ENCODE measurements around the gene RSRP1.

RSRP1 gene

DNA sequence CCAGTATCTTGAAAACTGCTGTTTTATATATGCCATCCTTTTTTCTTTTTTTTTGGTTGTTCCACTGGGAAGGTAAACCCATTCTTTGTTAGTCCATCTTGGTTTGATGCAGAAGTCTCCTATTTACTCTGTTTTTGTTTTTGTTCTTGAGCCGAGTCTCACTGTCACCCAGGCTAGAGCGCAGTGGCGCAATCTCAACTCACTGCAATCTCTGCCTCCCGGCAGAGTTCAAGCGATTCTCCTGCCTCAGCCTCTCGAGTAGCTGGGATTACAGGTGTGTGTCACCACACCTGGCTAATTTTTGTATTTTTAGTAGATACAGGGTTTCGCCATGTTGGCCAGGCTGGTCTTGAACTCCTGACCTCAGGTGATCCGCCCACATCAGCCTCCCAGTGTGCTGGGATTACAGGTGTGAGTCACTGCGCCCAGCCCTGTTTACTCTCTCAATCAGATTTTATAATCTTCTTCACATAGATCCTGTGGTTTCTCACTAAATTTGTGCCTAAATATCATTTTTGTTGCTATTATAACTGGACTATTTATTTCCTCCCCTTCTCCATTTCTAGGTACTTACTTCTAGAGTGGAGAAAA, 27.5 kb downstream of the RSRP1 start:
- no peak for DNase-seq

DNA sequence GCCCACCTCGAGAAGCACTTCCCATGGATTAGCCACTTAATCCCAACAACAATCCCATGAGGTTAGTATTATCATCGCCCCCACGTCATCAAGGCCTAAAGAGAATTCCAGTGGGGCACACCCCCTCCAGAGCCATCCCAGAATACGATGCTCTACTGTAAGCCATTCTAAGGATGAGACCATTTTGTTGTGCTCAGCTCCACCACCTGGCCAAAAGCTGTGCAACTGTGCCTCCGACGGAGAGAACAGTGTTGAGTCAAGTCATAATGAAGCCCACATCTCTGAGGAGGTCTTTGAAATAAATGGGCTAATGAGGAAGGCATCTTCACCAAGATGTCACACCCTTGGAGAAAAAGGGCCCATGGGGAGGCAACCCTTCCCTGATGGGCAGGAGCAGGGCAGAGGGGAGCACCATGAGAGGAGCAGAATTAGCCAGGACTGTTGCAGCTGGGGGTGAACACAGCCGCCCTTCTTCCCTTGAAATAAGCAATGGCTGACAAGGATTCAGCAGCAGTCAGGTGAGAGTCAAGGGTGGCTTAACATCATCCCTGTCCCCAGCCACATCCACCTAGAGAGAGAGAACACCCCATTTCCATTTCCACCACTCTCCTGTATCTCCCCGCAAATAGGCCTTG, 29.5 kb downstream of the RSRP1 start:
- DNase-seq, result no peak

- no peak for DNase-seq
These were observed 30.2 kb downstream of the RSRP1 start for GRCh38 chr1:25217015-25217414.

DNA sequence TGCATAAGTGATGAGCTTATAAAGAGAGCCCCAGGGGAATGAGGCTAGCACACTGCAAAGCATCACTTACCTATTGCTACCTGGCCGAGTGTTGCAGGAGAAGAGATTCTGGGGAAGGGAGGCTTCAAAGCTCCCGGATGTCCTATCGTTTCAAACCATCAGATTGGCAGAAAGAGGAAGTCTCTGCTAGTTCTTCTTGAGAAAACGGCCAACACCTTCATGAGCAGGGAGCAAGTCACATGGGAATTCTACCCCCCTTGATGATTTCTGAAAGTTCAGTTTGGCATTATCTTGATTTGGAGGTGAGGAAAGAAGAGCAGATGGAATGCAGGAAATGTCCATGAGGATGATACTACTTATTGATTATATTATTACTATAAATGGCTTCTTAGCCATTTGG, 31.1 kb downstream of the RSRP1 start:
- no peak for DNase-seq

DNA sequence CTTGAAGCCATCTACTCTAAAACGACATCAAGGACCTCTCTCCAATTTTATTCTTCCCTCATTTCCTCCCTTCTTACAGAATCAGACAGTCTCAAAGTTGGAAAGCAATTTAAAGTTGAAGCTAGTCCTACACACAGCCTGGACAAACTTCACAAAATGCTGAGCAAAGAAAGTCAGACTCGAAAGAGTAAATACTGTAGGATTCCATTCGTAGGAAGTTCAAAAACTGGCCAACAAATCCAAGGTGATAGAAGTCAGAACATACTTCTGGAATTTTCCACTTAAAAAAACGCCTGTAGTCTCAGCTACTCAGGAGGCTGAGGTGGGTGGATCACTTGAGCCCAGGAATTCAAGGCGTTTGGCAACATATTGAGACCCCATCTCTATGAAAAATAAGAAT, 34.5 kb downstream of the RSRP1 start:
- DNase-seq, result no peak

DNA sequence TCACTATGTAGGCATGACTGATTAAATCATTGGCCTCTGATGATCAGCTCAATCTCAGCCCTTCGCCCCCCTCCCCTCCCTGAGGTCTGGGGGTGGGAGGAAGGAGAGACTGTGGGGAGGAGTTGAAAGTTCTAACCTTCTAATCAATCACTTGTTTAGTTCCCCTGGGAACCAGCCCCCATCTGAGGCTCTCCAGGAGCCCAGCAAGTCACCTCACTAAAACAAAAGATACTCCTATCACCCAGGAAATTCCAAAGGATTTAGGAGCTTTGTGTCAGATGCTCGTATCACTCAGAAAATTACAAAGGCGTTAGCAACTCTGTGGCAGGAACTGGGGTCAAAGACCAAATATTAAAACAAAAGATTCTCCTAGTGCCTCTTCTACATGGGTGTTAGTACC, 36.5 kb downstream of the RSRP1 start:
- no peak for DNase-seq

DNA sequence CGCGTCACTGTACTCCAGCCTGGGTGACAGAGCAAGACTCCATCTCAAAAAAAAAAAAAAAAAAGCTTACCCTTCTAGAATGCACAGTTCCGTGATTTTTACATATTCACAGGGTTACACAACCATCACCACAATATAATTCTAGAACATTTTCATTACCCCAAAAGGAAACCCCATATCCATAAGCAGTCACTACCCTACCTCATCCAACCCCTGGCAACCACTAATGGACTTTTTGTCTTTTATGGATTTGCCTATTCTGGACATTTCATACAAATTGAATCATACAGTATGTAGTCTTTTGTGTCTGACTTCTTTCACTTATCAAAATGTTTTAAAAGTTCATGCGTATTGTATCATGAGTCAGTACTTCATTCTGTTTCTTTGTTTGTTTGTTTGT, 37.7 kb downstream of the RSRP1 start:
- no peak for DNase-seq

- no peak for DNase-seq
These were observed 38.6 kb downstream of the RSRP1 start for GRCh38 chr1:25208561-25209222.

DNA sequence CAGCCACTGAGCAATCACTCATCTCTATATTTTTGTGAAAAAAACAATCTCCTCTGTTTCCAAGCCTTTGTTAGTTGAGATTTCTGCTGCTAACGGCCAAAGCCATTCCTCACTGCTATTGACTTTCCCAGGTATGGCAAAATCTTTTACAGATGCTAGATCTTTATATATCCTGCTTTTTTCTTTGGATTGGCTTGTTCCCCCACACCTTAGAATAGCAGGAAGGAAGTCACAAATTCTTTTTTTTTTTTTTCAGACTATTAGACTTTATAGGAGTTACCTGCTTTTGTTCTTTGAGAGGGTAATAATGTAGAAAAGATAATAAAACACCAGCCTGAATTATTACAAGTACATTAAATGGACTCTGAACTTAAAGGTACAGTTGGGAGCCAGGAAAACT, 39.2 kb downstream of the RSRP1 start:
- no peak for DNase-seq

GRCh38 chr1:25206201-25206600, 41.1 kb downstream of the RSRP1 start:
- no peak for DNase-seq

GRCh38 chr1:25205786-25206185, 41.5 kb downstream of the RSRP1 start:
- no peak for DNase-seq

DNA sequence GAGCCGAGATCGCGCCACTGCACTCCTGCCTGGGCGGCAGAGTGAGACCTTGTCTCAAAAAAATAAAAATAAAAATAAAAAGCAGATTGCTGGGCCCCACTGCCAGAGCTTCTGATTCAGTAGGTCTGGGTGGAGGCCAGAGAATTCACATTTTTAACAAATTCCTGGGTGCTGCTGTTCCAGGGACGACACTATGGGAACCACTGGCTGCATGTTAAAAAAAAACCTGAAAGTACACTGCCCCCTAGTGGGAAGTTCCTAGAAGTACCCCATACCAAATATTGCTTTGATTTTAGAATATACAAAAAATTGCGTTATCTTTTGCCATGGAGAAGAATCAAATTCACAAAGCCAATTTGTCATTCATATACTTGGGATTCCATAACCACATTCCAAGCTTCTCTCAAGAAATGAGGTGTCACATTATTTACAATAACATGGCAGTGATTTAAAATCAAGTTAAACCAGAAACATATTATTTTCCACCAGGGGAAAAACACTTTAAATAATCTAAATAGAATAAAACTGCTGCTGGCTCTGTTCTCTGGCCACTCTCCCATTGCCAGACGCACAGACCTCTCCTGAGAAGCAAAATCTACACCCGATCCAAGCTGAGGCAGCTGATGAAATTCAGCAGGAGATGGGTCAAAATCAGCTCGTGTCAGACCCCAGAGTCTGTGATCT, 42.3 kb downstream of the RSRP1 start:
- DNase-seq, result peak in 1 of 56 donors; percentile 1

GRCh38 chr1:25201006-25201405, 46.2 kb downstream of the RSRP1 start:
- no peak for DNase-seq

GRCh38 chr1:25199819-25200620, 47.2 kb downstream of the RSRP1 start:
- DNase-seq, result no peak

GRCh38 chr1:25198663-25199252, 48.5 kb downstream of the RSRP1 start:
- peak in 47 of 56 donors; percentile 8 to 70 (median 41) for DNase-seq

DNA sequence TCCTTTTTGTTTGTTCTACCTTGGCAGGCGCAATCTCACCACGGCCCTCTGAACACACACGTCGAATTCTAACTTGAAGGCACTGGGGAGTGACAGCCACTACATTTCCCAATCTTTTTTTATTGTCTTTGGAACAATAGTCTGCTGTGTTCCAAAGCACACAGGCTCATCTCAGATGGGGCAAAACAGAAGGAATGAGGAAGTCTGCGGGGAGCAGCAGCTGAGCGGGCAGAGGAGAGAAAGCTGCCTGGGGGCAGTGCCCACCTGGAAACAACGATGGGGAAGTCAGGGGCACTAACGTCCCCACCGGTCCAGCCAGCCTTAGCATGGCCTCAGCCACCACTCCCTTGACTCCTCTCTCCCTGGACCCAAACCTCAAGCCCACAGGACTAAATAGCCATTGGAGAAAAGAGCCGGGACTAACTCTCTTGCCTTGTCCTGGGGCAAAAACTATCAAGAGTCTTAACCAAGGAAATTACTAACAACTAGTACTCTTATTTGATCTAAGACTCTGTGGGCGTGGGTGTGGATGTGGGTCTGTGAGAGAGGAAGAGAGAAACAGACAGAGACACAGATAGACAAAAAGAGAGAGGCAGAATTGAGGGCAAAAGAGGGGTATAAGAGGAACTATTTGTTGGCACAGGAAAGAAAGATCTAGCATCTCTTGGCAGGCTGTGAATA, 49.1 kb downstream of the RSRP1 start:
- DNase-seq, result peak in 20 of 56 donors; percentile 5 to 46 (median 12)

DNA sequence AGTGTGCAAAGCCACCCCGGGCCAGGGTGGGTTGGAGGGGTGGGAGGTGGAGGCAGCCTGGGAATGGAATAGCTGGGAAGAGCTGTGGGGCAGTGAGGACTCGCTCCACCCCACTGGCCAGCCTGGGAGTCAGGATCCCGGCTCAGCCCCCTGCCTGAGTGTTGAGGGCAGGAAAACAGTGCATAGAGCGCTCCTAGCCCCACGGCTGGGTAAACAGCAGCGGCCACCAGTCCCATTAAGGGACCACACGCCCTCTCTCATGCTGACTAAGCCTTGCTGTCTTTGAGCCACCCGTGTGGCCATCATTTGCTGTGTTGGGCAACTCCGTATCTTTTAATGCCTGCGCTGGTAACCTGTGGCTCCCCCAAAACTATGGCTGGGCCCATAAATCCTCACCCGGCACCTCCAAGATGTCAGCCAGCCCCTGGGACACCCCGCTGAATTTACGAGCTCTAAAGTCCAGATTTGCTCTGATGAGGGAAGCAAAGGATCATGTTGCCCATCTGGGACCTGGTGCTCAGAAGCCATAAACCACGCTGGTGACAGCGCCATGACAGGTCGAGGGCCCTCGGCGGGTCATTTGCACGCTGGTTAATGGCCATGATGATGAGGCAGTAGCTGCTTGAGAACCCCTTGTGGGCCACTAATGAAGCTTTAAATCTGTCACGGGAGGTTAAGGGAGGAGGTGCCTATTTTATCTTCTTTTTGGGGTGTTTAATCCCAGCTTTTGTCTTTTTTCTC, 49.8 kb downstream of the RSRP1 start:
- DNase-seq, result no peak

DNA sequence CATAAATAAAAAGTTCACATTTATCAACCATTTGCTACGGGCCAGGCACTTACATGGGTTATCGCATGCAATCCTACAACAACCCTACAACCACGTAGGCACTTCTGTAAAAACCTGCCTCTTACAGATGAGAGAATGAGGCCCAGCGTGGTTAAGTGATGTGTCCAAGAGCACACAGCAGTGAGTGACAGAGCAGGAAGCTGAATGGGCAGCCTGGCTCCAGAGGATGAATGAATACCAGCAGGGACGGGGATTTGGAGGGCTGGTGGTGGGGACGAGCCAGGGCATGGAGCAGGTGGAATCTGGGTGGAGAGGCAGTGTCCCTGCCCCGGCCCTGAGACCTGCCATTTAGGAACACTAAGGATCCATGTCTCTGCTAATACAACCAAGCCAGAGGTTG, 50.4 kb downstream of the RSRP1 start:
- DNase-seq, result no peak

GRCh38 chr1:25195835-25196234, 51.4 kb downstream of the RSRP1 start:
- no peak for DNase-seq

- DNase-seq, result no peak
These were observed 52.7 kb downstream of the RSRP1 start for GRCh38 chr1:25194572-25195020.
